ENCODE measurements around the gene STARD7.

DNA sequence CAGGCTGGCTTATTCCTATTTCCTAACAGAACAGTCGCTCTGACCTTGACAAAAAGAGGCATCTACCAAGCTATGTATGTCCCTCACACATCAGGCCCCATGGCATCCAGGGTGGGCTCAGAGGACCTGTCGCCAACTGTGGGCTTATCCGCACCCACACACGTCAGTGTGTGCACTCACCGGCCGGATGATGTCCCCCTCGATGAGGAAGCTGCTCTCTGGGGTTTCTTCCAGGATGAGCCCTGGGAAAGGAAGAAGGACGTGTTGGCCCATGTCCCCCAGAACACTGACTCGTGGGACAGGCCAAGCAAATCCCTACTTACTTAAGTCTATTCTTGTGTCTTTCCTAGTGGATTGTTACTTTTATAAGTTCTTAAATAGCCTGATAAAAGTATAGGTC, 73.5 kb downstream of the STARD7 start:
- TF ChIP-seq MTA3 (IDR thresholded peaks at IDR 0.05; ENCODE audit: borderline replicate concordance) = no peak
- no peak for TF ChIP-seq TCF7L2 (IDR thresholded peaks at IDR 0.05; ENCODE audit: low read depth, low read length)

All from K562 (cell line).